Germinal center (tissue), 1 donor: ENCODE data around the gene GLTPD2.

Experiments used
- DNase-seq: peaks from one replicate; pipeline ENCODE4 v3.0.0; 2012; ENCODE audit warnings: mixed read lengths, low spot score

The GLTPD2 gene

GRCh38 chr17:4788807-4789700 is at the start of gene GLTPD2:
GLTPD2 (plus strand) TSS chr17:4788964; CDS start chr17:4789012, 48 bp downstream.
- no peak for DNase-seq

DNA sequence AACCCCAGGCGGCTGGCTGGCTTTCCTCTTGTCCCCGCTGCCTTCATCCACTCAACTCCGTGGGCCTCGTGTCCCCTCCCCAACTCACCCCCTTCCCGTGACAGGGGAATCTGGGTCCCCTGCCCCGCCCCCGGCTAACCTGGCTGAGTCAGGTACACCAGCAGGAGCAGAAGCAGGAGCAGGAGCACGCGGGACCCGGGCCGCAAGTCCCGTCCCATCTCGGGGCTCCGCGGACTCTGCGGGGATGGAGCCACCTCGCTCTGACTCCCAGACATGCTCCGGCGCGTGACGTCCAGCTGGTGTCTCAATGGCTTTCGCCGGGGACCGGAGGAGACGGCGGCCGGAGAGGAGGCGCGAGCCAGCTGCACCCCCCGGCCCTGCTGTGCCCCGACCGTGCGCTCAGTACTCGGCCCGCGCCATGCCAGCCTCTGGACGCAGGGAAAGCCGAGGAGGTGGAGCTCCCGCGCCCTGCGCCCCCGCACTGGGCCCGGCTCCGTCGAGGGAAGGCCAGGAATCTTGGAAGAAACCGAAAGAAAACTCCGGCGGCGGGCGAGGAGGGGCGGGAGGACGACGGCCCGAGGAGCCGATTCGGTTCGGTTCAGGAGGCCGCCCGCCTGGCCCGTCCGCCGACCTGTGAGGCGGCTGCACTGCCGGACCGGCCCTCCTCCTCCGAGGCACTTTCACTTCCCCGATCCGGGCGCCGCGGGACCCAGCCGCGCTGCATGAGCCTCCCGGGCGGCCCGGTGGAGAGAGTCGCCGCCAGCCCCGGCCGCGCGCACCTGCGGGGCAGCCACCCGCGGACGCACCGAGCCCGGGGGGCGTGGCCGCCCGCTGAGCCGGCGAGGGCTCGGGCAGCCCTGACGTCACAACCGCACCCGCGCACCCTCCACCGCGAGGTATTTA is 49.4 kb upstream of the GLTPD2 start, which contains the start of the genes CXCL16 and ZMYND15:
Gene CXCL16 (minus strand): TSS at position 807 of the 903 bp plus-strand sequence. CDS start 589 bp downstream, at position 218.
Gene ZMYND15 (plus strand): TSS at position 712 of the 903 bp plus-strand sequence. CDS start 716 bp downstream, outside the sequence.
- DNase-seq: peak; percentile 91

GRCh38 chr17:4740025-4740351 is 48.8 kb upstream of the GLTPD2 start:
- DNase-seq: no peak

GRCh38 chr17:4740584-4740983 is 48.2 kb upstream of the GLTPD2 start:
- no peak for DNase-seq

DNA sequence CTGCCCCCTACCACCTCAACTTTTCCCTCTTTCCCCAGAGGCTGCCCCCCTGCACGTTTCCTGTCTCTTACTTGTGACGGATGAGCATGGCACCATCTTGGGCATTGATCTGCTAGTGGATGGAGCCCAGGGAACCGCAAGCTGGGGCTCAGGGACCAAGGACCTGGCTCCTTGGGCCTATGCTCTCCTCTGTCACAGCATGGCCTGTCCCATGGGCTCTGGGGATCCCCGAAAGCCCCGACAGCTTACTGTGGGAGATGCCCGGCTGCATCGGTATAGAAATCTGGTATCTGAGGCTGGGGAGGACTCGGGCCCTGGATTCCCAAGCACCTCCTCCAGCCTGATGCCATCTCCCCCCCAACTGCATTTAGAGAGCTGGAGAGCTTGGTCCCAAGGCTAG is 47.2 kb upstream of the GLTPD2 start:
- no peak for DNase-seq

- no peak for DNase-seq
Observed at GRCh38 chr17:4742133-4742532, 46.6 kb upstream of the GLTPD2 start.

DNA sequence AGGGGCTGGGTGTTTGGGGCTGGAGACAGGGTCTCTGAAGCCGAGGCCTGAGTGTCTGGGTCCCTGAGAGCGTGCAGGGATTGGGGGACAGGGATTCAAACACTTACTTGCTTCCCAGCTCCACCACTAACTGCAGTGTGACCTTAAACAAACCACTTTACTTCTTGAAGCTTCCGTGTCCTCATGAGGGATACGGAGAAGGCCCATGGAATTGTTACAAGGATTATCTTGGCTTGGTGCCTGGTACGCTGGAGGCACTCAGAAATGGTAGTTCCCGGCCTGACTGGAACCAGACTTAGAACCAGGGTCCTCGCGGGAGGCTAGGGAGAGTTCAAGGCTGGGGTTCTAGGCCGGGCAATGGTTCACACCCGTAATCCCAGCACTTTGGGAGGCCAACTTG is 46.1 kb upstream of the GLTPD2 start:
- no peak for DNase-seq

DNA sequence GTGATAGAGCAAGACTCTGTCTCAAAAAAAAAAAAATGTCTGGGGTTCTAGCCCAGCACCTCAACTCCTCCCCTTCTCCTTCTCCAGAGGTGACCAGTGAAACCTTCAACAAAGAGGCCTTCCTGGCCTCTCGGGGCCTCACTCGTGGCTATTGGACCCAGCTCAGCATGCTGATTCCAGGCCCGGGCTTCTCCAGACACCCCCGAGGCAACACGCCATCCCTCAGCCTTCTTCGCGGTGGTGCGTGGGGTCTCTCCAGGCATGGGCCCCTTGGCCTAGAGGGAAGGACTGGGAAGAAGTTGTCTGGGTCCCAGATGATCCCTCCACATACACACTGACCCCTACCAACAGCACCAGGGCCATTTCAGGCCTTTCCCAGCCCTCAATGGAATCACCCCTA is 45.5 kb upstream of the GLTPD2 start:
- DNase-seq: no peak

DNA sequence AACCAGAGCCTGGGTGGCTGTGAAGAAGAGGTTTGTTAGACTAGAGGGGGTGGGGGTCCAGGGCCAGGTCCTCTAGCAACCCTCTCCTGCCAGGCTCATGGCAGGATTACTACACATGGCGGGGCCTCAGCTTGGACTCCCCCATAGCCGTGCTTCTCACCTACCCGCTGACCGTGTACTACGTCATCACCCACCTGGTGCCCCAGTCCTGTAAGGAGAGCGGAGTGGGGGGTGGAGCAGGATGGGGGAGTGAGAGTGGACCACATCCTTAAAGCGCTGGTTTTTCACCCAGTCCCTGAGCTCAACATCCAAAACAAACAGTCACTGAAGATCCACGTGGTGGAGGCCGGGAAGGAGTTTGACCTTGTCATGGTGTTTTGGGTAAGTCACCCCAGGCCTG is 44.9 kb upstream of the GLTPD2 start:
- no peak for DNase-seq

- no peak for DNase-seq
Observed at GRCh38 chr17:4744999-4745969, 43.5 kb upstream of the GLTPD2 start.

GRCh38 chr17:4747847-4748246 is 40.9 kb upstream of the GLTPD2 start:
- DNase-seq: no peak

GRCh38 chr17:4748686-4749085 is 40.1 kb upstream of the GLTPD2 start:
- no peak for DNase-seq

DNA sequence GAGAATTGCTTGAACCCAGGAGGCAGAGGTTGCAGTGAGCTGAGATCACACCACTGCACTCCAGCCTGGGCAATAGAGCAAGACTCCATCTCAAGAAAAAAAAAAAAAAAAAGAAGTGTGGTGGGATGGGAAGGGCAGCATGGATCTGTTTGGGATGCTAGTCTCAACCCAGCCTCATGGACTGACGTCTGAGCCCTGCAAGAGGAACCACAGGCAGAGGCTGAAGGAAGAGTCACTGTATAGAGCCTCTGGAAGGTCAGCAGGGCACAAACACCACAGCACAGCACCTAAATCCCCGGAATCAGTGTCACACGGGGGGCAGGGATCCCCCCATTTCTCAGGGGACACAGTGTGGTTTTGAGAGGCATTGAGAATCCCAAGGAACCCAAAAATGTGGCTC is 38.2 kb upstream of the GLTPD2 start:
- no peak for DNase-seq

DNA sequence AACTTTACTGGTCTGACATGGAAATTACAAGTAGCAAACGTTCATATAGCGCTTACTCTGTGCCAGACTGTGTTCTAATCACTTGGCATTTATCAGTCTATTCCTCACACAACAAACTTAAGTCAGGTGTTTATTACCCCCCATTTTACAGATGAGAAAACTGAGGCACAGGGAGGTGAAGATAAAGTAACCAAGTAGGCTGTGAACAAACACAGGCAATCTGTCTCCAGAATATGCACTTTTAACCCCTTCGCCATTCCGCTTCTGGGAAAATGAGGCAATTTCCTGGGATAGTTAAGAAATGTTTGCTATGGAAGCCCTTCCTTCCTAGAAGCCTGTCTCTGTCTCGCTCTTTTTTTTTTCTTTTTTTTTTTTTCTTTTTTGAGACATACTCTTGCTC is 36.8 kb upstream of the GLTPD2 start:
- no peak for DNase-seq

- DNase-seq: no peak
Observed at GRCh38 chr17:4753392-4753791, 35.4 kb upstream of the GLTPD2 start.

GRCh38 chr17:4759776-4760236 is 29.0 kb upstream of the GLTPD2 start:
- no peak for DNase-seq

DNA sequence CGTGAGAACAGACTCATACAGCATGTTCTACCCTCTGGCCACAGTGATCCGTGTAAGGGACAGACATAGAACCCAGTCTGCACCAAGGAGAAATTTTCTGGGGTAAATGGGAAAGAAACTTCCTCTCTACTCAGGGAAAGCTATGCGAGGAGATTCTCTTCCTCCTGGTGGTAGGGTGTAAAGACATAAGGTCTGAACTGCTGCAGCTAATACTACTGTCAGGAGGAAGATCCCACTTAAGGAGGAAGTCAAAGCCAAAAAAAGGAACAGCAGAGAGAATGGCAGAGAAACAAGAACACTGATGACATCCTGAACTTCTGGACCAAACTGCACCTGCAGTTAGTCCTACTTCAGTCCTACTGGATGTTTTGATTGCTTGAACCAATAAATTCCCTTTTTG is 24.2 kb upstream of the GLTPD2 start:
- no peak for DNase-seq

DNA sequence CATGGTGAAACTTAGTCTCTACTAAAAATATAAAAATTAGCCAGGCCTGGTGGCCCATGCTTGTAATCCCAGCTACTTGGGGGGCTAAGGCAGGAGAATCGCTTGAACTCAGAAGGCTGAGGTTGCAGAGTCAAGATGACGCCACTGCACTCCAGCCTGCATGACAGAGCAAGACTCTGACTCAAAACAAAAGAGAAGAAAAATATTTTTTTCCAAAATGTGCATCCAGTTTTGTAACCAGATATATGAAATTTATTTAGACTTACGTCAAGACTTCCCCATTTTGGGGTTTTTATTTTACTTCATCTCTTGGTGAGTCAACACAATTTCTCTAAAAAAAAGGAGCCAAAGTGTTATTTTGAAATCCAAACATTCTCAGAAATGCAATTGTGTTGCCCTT is 22.6 kb upstream of the GLTPD2 start:
- no peak for DNase-seq

DNA sequence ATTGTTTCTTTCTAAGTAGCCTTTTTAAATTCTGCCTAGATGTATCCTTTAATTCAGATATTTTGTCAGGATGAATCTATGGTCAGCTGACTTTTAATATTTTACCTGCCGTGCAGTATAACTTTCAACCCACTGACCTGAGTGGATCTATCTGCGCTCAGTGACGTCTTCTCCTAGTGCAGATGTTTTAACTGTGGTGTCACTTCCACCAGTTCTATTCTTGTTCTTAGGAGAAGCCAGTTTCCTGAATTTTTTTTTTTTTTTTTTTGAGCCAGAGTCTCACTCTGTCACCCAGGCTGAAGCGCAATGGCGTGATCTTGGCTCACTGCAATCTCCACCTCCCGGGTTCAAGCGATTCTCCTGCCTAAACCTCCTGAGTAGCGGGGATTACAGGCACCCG is 22.0 kb upstream of the GLTPD2 start:
- DNase-seq: no peak

- no peak for DNase-seq
Observed at GRCh38 chr17:4768298-4768697, 20.5 kb upstream of the GLTPD2 start.

DNA sequence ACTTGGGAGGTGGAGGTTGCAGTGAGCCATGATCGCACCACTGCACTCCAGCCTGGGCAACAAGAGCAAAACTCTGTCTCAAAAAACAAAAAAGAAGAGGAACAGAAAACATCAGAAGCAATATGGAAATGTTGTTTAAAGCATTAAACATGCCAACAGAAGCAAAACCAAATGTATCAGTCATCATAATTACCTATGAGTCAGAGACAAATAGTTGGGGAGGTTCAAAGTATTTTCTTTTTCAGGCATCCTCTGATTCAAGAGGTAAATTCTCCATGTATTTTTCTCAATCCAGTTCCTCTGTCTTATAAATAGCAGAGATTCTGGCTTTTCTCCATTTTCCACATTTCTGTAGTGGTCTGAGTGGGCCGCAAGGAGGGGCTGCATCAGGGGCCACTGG is 19.1 kb upstream of the GLTPD2 start:
- DNase-seq: no peak
